Activated T-helper 2 cell treated with anti-CD3 and anti-CD28 coated beads, Interferon-gamma antibody, Interleukin-2, Interleukin-4, amounts not matched to agents 10 μg/mL and 5 μg/mL and 100 μg/mL, durations not matched to agents 14 hours and 24 hours and 36 hours (primary cell): ENCODE measurements around the gene COPB2. TPM values are rescaled to one million over a fixed set of nuclear protein-coding genes. Genes with fewer than 3 reads are reported as not detected.
"Not testable (repeated sequence)": the region's sequence is repeated elsewhere in the genome, so short reads cannot be mapped to it uniquely, and the experiment has no call there.

Experiments
- DNase-seq: peaks from one replicate; pipeline ENCODE4 v3.0.0; 2021; ENCODE audit warnings: low spot score
- H3K27ac Mint-ChIP-seq: one replicate; pipeline ENCODE4 v1.8.0; 2021; ENCODE audit warnings: mixed read lengths
- H3K27me3 Mint-ChIP-seq: one replicate; pipeline ENCODE4 v1.8.0; 2021; ENCODE audit warnings: low read depth, mixed read lengths
- H3K36me3 Mint-ChIP-seq: one replicate; pipeline ENCODE4 v1.8.0; 2021; ENCODE audit warnings: low read depth, mixed read lengths
- H3K4me1 Mint-ChIP-seq: one replicate; pipeline ENCODE4 v1.8.0; 2021; ENCODE audit warnings: low read depth, mixed read lengths
- H3K4me3 Mint-ChIP-seq: one replicate; pipeline ENCODE4 v1.8.0; 2021; ENCODE audit warnings: low read depth, mild to moderate bottlenecking, moderate library complexity, mixed read lengths
- H3K9me3 Mint-ChIP-seq: one replicate; pipeline ENCODE4 v1.8.0; 2021; ENCODE audit warnings: mixed read lengths
- intact Hi-C: fragments of 100-400 bp; cut with micrococcal nuclease; formaldehyde crosslinking; loops from one replicate; pipeline ENCODE4 v1.15.1; 2023
- total RNA-seq: library from RNA; stranded (reverse); gene quantifications from 2 replicates; pipeline ENCODE4 v1.2.3, GENCODE V29; 2022

Gene COPB2
- total RNA-seq, 1 donor from 2014 or later, result 120 TPM

- H3K9me3 Mint-ChIP-seq, result peaks cover 5% of the 10 kb centered on the region
- intact Hi-C loops, result no loop called here
- H3K36me3 Mint-ChIP-seq, result peaks cover 3% of the 10 kb centered on the region
- H3K27ac Mint-ChIP-seq, result peak overlapping the region; percentile 12
- DNase-seq, result no peak
- H3K4me3 Mint-ChIP-seq, result no peak overlapping the region
- peaks cover 32% of the 10 kb centered on the region for H3K4me1 Mint-ChIP-seq
- peaks cover 10% of the 10 kb centered on the region for H3K27me3 Mint-ChIP-seq
Observed at GRCh38 chr3:139338405-139338804, 51.0 kb downstream of the COPB2 start.

DNA sequence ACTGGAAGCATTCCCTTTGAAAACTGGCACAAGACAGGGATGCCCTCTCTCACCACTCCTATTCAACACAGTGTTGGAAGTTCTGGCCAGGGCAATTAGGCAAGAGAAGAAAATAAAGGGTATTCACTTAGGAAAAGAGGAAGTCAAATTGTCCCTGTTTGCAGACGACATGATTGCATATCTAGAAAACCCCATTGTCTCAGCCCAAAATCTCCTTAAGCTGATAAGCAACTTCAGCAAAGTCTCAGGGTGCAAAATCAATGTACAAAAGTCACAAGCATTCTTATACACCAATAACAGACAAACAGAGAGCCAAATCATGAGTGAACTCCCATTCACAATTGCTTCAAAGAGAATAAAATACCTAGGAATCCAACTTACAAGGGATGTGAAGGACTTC is 54.8 kb downstream of the COPB2 start:
- intact Hi-C loops, DNase-seq, H3K9me3 Mint-ChIP-seq, H3K4me3 Mint-ChIP-seq, H3K27ac Mint-ChIP-seq, H3K36me3 Mint-ChIP-seq: not testable (repeated sequence)
- peaks cover 31% of the 10 kb centered on the region for H3K27me3 Mint-ChIP-seq
- peaks cover 25% of the 10 kb centered on the region for H3K4me1 Mint-ChIP-seq

GRCh38 chr3:139332092-139332491 is 57.4 kb downstream of the COPB2 start:
- H3K9me3 Mint-ChIP-seq, result no peaks in the 10 kb centered on the region
- H3K4me1 Mint-ChIP-seq, result peaks cover 29% of the 10 kb centered on the region
- H3K4me3 Mint-ChIP-seq, result no peak overlapping the region
- no peaks in the 10 kb centered on the region for H3K36me3 Mint-ChIP-seq
- no peak for DNase-seq
- intact Hi-C loops, result no loop called here
- H3K27me3 Mint-ChIP-seq, result peaks cover 31% of the 10 kb centered on the region
- no peak overlapping the region for H3K27ac Mint-ChIP-seq

GRCh38 chr3:139329364-139329850 is 60.0 kb downstream of the COPB2 start:
- no peaks in the 10 kb centered on the region for H3K9me3 Mint-ChIP-seq
- DNase-seq, result peak; percentile 83
- H3K27ac Mint-ChIP-seq, result no peak overlapping the region
- peaks cover 28% of the 10 kb centered on the region for H3K27me3 Mint-ChIP-seq
- H3K4me1 Mint-ChIP-seq, result peaks cover 26% of the 10 kb centered on the region
- H3K36me3 Mint-ChIP-seq, result no peaks in the 10 kb centered on the region
- no peak overlapping the region for H3K4me3 Mint-ChIP-seq
- intact Hi-C loops, result loop anchor here (1.0 to 10.0 kb wide), 3 partner anchors 85 to 393 kb away; no protein-coding TSS in a partner anchor

DNA sequence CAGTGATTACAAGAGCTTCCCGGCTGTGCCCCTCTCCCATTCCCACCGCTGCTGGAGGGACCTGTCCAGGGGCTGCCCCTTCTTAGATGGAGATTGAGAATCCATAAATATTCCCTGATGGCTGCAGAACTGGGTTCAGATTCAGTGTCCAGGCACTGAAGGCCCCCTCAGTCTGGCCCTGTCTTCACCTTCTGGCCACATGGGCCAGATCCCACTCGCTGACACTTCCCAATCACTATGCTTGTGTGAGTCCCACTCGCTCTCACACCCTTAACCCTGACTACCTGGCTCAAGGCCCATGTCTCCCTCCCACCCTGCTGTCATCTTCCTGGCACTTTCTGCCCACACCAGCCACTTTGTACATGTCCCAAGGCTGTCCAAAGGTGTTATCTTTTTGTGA is 61.1 kb downstream of the COPB2 start:
- Mint-ChIP-seq H3K27me3 (peaks cover 21% of the 10 kb centered on the region), H3K27ac (no peak overlapping the region), H3K9me3 (no peaks in the 10 kb centered on the region), H3K36me3 (no peaks in the 10 kb centered on the region), H3K4me1 (peaks cover 26% of the 10 kb centered on the region), H3K4me3 (no peak overlapping the region)
- intact Hi-C loops, result loop anchor here (2.0 to 10.0 kb wide), 2 partner anchors 84 to 216 kb away; no protein-coding TSS in a partner anchor
- no peak for DNase-seq

- Mint-ChIP-seq H3K36me3 (no peaks in the 10 kb centered on the region), H3K27me3 (peaks cover 18% of the 10 kb centered on the region), H3K27ac (no peak overlapping the region), H3K4me3 (no peak overlapping the region), H3K9me3 (no peaks in the 10 kb centered on the region), H3K4me1 (peaks cover 26% of the 10 kb centered on the region)
- intact Hi-C loops, result loop anchor here (2.0 to 10.0 kb wide), 2 partner anchors 83 to 215 kb away; no protein-coding TSS in a partner anchor
- no peak for DNase-seq
Observed at GRCh38 chr3:139327861-139328260, 61.6 kb downstream of the COPB2 start.

DNA sequence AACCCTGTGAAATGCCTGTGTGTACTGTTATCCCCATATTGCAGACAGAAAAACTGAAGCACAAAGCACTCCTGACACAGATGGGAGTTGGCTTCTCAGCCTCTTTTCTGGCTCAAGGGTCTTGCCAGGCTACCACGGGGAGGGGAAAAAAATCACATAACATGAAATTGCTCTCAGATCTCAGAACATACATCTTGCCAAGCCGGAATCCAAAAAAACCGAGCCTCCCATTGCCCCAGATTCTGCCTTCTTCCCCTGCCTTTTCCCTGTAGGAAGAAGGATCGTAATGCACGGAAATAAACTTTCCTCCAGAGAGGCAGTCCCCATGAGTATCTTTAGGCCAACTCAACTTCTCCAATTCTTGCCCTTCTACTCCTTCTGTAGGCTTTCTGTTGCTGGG is 62.2 kb downstream of the COPB2 start:
- Mint-ChIP-seq H3K36me3 (no peaks in the 10 kb centered on the region), H3K9me3 (no peaks in the 10 kb centered on the region), H3K4me1 (peaks cover 27% of the 10 kb centered on the region), H3K27ac (no peak overlapping the region), H3K4me3 (no peak overlapping the region), H3K27me3 (peaks cover 12% of the 10 kb centered on the region)
- intact Hi-C loops, result loop anchor here (10.0 kb wide), 1 partner anchor 82 kb away; no protein-coding TSS in a partner anchor
- no peak for DNase-seq

DNA sequence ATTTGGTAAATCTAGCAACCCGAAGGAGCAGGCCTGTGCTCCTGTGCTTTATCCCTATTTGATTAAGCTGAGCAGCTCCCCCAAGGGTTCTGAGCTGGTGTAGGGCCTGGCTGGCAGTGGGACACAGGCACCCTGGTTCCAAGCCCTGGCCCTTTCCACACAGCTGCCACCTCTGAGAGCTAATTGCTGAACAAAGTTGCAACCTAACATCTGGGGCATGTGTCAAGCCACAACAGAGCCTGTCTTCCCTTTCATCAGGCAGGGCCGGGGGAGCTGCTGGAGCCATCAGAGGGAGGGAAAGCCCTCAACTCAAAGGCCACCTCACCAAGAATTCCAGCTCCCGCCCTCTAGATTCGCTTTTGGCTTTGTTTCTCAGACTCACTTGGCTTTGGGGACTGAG is 62.7 kb downstream of the COPB2 start:
- intact Hi-C loops, result loop anchor here (10.0 kb wide), 1 partner anchor 82 kb away; no protein-coding TSS in a partner anchor
- no peak for DNase-seq
- Mint-ChIP-seq H3K27ac (no peak overlapping the region), H3K27me3 (peaks cover 7% of the 10 kb centered on the region), H3K4me1 (peaks cover 28% of the 10 kb centered on the region), H3K9me3 (no peaks in the 10 kb centered on the region), H3K36me3 (no peaks in the 10 kb centered on the region), H3K4me3 (no peak overlapping the region)

DNA sequence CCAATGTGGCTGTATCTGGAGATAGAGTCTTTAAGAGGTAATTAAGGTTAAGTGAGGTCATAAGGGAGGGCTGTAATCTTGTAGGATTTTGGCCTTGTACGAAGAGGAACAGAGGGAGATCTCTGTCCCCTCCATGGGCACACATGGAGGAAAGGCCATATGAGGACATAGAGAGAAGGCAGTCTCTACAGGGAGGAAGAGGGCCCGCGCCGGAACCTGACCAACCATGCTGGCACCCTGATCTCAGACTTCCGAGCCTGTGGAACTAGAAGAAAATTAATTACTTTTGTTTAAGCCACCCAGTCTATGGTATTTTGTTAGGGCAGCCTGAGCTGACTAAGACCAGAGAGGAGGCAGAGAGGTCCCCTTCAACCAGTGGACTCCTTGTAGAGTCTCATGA is 63.3 kb downstream of the COPB2 start:
- no peak for DNase-seq
- peaks cover 7% of the 10 kb centered on the region for H3K27me3 Mint-ChIP-seq
- H3K27ac Mint-ChIP-seq, result no peak overlapping the region
- H3K36me3 Mint-ChIP-seq, result no peaks in the 10 kb centered on the region
- intact Hi-C loops, result loop anchor here (10.0 kb wide), 1 partner anchor 81 kb away; no protein-coding TSS in a partner anchor
- peaks cover 28% of the 10 kb centered on the region for H3K4me1 Mint-ChIP-seq
- no peaks in the 10 kb centered on the region for H3K9me3 Mint-ChIP-seq
- no peak overlapping the region for H3K4me3 Mint-ChIP-seq

- intact Hi-C loops, result loop anchor here (10.0 kb wide), 1 partner anchor 81 kb away; no protein-coding TSS in a partner anchor
Observed at GRCh38 chr3:139325551-139325950, 63.9 kb downstream of the COPB2 start.

GRCh38 chr3:139324456-139324855 is 65.0 kb downstream of the COPB2 start:
- H3K36me3 Mint-ChIP-seq, result no peaks in the 10 kb centered on the region
- H3K9me3 Mint-ChIP-seq, result no peaks in the 10 kb centered on the region
- H3K27me3 Mint-ChIP-seq, result no peaks in the 10 kb centered on the region
- no peak overlapping the region for H3K4me3 Mint-ChIP-seq
- H3K27ac Mint-ChIP-seq, result no peak overlapping the region
- DNase-seq, result no peak
- peaks cover 27% of the 10 kb centered on the region for H3K4me1 Mint-ChIP-seq
- intact Hi-C loops, result loop anchor here (10.0 kb wide), 1 partner anchor 80 kb away; no protein-coding TSS in a partner anchor

More at GRCh38 chr3:139325551-139325950, 63.9 kb downstream of the COPB2 start:
- DNase-seq, result no peak
- Mint-ChIP-seq H3K36me3 (no peaks in the 10 kb centered on the region), H3K4me1 (peaks cover 28% of the 10 kb centered on the region), H3K27me3 (peaks cover 6% of the 10 kb centered on the region), H3K9me3 (no peaks in the 10 kb centered on the region), H3K4me3 (no peak overlapping the region), H3K27ac (no peak overlapping the region)

- no peak overlapping the region for H3K4me3 Mint-ChIP-seq
- H3K27ac Mint-ChIP-seq, result no peak overlapping the region
- intact Hi-C loops, result loop anchor here (10.0 kb wide), 1 partner anchor 78 kb away; no protein-coding TSS in a partner anchor
- no peak for DNase-seq
- H3K4me1 Mint-ChIP-seq, result peaks cover 15% of the 10 kb centered on the region
- H3K27me3 Mint-ChIP-seq, result peaks cover 10% of the 10 kb centered on the region
- H3K9me3 Mint-ChIP-seq, result no peaks in the 10 kb centered on the region
- H3K36me3 Mint-ChIP-seq, result no peaks in the 10 kb centered on the region
Observed at GRCh38 chr3:139323146-139323545, 66.3 kb downstream of the COPB2 start.

- no peaks in the 10 kb centered on the region for H3K36me3 Mint-ChIP-seq
- H3K27me3 Mint-ChIP-seq, result peaks cover 16% of the 10 kb centered on the region
- intact Hi-C loops, result loop anchor here (10.0 kb wide), 1 partner anchor 78 kb away; no protein-coding TSS in a partner anchor
- no peaks in the 10 kb centered on the region for H3K9me3 Mint-ChIP-seq
- H3K4me3 Mint-ChIP-seq, result no peak overlapping the region
- peaks cover 7% of the 10 kb centered on the region for H3K4me1 Mint-ChIP-seq
- DNase-seq, result no peak
- H3K27ac Mint-ChIP-seq, result no peak overlapping the region
Observed at GRCh38 chr3:139322346-139322745, 67.1 kb downstream of the COPB2 start.
